ENCODE measurements around the gene MTM1.

MTM1 gene

DNA sequence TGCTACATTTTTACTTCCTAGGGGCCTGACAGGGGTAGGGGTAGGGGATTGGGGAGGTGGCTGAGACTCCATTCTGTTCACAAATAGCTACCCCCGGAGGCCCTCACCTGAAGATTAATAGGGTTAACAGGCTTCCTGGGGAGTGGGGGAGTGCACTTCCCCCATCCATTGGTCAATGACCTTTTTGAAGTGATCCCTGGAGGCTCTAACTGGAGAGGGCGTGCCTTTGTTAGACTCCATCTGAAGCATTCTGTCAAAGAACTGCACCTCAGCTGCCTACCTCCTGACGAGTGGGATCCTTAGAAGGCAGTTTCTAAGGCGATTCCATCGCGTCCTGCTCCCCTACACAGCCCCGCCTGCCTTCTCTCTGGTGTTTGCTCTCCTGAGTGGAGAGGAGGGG lies 10.0 kb upstream of the MTM1 start:
- no peak overlapping the region for H3K27ac ChIP-seq (ENCODE audit: low read length)

DNA sequence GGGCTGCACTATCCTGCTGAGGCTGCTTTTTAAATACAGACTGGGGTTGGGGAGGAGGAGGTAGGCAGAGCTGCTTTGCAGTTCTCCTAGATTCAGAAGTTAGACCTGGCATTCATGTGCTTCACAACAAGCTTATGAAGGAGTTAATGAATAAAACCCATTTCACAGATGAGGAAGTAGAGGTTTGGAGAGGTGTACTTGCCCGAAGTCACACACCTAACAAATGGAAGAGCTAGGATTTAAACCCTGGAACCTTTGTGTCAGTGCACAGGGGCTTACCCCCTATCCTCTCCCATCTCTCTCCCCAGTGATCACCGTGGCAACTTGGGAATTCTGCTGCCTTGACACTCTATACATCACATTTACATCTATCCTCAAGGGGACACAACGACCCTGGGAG lies 3.6 kb upstream of the MTM1 start:
- Histone ChIP-seq H3K4me1 (ENCODE audit: control insufficient read depth in 1 of 2, insufficient read depth in 2 of 2, low read length in 2 of 2) (peaks cover 3 to 6% of the 10 kb centered on the region in 2 donors), H3K36me3 (ENCODE audit: control insufficient read depth in 1 of 2, insufficient read depth in 2 of 2, low read length in 2 of 2) (no peaks in the 10 kb centered on the region), H3K9me3 (ENCODE audit: control insufficient read depth in 1 of 2, low read length in 2 of 2) (no peaks in the 10 kb centered on the region), H3K4me3 (ENCODE audit: low read depth in 1 of 2, low read length in 2 of 2) (no peak overlapping the region), H3K27me3 (ENCODE audit: low read depth, low read length) (no peaks in the 10 kb centered on the region), H3K27ac (ENCODE audit: low read length) (no peak overlapping the region)

More for the DNA sequence above, 10.0 kb upstream of the MTM1 start:
- no peaks in the 10 kb centered on the region for H3K36me3 ChIP-seq (ENCODE audit: control insufficient read depth in 1 of 2, insufficient read depth in 2 of 2, low read length in 2 of 2)
- no peak overlapping the region for H3K4me3 ChIP-seq (ENCODE audit: low read depth in 1 of 2, low read length in 2 of 2)
- no peaks in the 10 kb centered on the region for H3K4me1 ChIP-seq (ENCODE audit: control insufficient read depth in 1 of 2, insufficient read depth in 2 of 2, low read length in 2 of 2)
- no peaks in the 10 kb centered on the region for H3K9me3 ChIP-seq (ENCODE audit: control insufficient read depth in 1 of 2, low read length in 2 of 2)
- H3K27me3 ChIP-seq (ENCODE audit: low read depth, low read length) = no peaks in the 10 kb centered on the region

DNA sequence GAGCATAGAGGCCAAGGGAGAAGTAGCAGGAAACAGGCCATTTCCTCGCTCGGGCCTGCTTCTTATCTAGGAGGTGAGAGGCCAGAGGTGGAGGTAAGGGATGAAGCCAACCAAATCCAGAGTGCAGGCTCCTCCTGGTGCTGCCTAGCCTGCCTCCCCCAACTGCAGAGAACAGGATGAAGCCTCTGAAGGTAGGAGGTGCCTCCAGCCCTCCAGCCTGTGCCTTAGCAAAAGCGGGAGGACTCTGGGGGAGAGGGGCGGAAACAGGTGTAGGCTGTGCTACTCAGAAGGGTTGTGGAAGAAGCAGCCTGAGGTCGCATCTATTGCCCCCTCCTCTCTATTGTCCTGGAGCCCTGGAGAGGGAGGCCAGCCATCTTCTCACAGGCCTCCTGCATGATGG lies 2.9 kb upstream of the MTM1 start:
- Histone ChIP-seq H3K27me3 (ENCODE audit: low read depth, low read length) (no peaks in the 10 kb centered on the region), H3K36me3 (ENCODE audit: control insufficient read depth in 1 of 2, insufficient read depth in 2 of 2, low read length in 2 of 2) (no peaks in the 10 kb centered on the region), H3K9me3 (ENCODE audit: control insufficient read depth in 1 of 2, low read length in 2 of 2) (no peaks in the 10 kb centered on the region), H3K4me3 (ENCODE audit: low read depth in 1 of 2, low read length in 2 of 2) (no peak overlapping the region), H3K27ac (ENCODE audit: low read length) (no peak overlapping the region), H3K4me1 (ENCODE audit: control insufficient read depth in 1 of 2, insufficient read depth in 2 of 2, low read length in 2 of 2) (peaks cover 5 to 13% of the 10 kb centered on the region in 2 donors)

DNA sequence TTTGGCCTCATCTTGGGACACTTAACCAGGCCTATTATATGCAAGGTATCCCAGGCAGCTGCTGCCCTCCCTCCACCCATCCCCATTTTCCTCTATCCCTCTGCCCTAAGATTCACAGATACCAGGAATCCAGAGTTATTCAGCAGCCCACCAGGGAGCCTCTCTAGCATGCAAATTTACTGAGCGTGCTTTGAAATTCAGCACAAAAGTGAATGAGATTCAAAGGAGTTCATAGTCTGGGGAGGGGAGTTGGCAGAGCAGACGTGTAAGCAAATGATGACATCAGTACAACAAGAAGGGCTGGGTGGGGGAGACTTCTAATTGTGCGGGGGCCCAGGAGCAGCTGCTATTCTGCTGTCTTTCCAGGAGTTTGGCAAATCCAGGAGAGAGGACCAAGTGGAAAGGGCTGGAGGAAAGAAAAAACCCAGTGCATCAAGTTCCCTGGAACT lies 1.7 kb upstream of the MTM1 start:
- Histone ChIP-seq H3K27me3 (ENCODE audit: low read depth, low read length) (no peaks in the 10 kb centered on the region), H3K27ac (ENCODE audit: low read length) (no peak overlapping the region), H3K4me3 (ENCODE audit: low read depth in 1 of 2, low read length in 2 of 2) (no peak overlapping the region), H3K4me1 (ENCODE audit: control insufficient read depth in 1 of 2, insufficient read depth in 2 of 2, low read length in 2 of 2) (peaks cover 5 to 14% of the 10 kb centered on the region in 2 donors), H3K9me3 (ENCODE audit: control insufficient read depth in 1 of 2, low read length in 2 of 2) (no peaks in the 10 kb centered on the region), H3K36me3 (ENCODE audit: control insufficient read depth in 1 of 2, insufficient read depth in 2 of 2, low read length in 2 of 2) (no peaks in the 10 kb centered on the region)

DNA sequence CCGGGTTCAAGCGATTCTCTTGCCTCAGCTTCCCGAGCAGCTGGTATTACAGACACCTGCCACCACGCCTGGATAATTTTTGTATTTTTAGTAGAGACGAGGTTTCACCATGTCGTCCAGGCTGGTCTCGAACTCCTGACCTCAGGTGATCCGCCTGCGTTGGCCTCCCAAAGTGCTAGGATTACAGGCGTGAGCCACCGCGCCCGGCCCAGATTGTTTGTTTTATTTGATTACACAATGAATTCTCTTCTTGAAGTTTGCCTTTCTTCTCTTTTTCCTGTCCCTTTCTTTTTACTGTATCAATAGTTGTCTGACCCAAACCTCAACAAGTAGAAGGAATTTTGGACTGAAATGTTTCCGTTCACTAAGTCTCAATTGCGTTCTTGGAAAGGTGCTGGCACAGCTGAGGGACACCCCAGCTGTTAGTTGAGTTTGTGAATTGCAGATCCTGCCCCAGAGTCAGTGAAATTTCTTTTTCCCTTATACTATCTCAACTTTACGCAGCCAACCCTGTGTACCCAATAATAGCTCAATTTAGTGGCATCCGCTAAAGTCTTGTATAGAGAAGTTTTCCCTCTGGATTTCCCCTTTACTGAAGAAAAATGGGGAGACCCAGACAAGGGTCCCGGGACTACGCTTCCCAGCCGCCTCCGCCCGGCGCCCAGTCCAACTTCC lies 639 bp upstream of the MTM1 start:
- H3K27ac ChIP-seq (ENCODE audit: low read length) = no peak overlapping the region
- H3K4me3 ChIP-seq (ENCODE audit: low read depth in 1 of 2, low read length in 2 of 2) = peak overlapping the region in 1 of 2 donors; percentile 21
- no peaks in the 10 kb centered on the region for H3K27me3 ChIP-seq (ENCODE audit: low read depth, low read length)
- no peaks in the 10 kb centered on the region for H3K9me3 ChIP-seq (ENCODE audit: control insufficient read depth in 1 of 2, low read length in 2 of 2)
- H3K36me3 ChIP-seq (ENCODE audit: control insufficient read depth in 1 of 2, insufficient read depth in 2 of 2, low read length in 2 of 2) = no peaks in the 10 kb centered on the region
- H3K4me1 ChIP-seq (ENCODE audit: control insufficient read depth in 1 of 2, insufficient read depth in 2 of 2, low read length in 2 of 2) = peaks cover 5 to 16% of the 10 kb centered on the region in 2 donors

DNA sequence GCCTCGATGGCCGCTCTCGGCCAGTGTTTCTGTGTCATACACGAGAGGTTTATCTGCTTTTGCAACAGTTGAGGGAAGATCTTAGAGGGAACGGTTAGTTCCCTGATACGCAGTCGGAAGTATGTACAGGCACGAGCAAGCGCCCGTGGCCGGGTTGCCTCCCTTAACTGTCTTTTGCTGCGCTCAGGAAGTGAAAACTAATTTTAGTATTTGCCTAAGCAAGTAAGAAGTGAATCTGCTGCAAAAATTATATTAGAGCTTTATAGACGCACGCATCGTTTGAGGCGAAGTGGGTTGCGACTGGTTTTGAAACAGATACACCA lies 695 bp downstream of the MTM1 start:
- peaks cover 9 to 21% of the 10 kb centered on the region in 2 donors for H3K4me1 ChIP-seq (ENCODE audit: control insufficient read depth in 1 of 2, insufficient read depth in 2 of 2, low read length in 2 of 2)
- peak overlapping the region; percentile 59 to 72 for H3K4me3 ChIP-seq (ENCODE audit: low read depth in 1 of 2, low read length in 2 of 2)
- H3K36me3 ChIP-seq (ENCODE audit: control insufficient read depth in 1 of 2, insufficient read depth in 2 of 2, low read length in 2 of 2) = no peaks in the 10 kb centered on the region
- H3K27ac ChIP-seq (ENCODE audit: low read length) = peak overlapping the region; percentile 84
- H3K9me3 ChIP-seq (ENCODE audit: control insufficient read depth in 1 of 2, low read length in 2 of 2) = no peaks in the 10 kb centered on the region
- no peaks in the 10 kb centered on the region for H3K27me3 ChIP-seq (ENCODE audit: low read depth, low read length)

DNA sequence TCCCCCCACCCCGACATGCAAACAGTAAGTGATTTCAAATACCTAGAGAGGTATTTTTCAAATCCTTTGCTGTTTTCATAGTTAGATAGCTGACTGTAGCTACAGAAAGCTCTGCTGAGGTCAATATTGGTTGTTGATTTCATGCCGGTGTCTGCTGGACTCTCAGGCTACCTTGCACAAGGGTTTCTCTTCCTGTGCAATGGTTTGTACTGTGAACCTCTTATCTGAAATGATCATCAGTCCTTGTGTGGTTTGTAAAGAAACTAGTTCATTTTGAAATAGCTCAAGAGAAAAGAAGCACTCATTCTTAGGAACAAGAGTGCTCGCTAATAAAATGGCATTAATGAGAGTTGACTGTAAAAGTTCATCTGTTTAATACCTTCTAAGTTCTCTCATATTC lies 2.1 kb downstream of the MTM1 start:
- Histone ChIP-seq H3K9me3 (ENCODE audit: control insufficient read depth in 1 of 2, low read length in 2 of 2) (no peaks in the 10 kb centered on the region), H3K4me3 (ENCODE audit: low read depth in 1 of 2, low read length in 2 of 2) (peak overlapping the region in 1 of 2 donors; percentile 59), H3K27me3 (ENCODE audit: low read depth, low read length) (no peaks in the 10 kb centered on the region), H3K27ac (ENCODE audit: low read length) (no peak overlapping the region), H3K4me1 (ENCODE audit: control insufficient read depth in 1 of 2, insufficient read depth in 2 of 2, low read length in 2 of 2) (peaks cover 9 to 24% of the 10 kb centered on the region in 2 donors), H3K36me3 (ENCODE audit: control insufficient read depth in 1 of 2, insufficient read depth in 2 of 2, low read length in 2 of 2) (no peaks in the 10 kb centered on the region)

DNA sequence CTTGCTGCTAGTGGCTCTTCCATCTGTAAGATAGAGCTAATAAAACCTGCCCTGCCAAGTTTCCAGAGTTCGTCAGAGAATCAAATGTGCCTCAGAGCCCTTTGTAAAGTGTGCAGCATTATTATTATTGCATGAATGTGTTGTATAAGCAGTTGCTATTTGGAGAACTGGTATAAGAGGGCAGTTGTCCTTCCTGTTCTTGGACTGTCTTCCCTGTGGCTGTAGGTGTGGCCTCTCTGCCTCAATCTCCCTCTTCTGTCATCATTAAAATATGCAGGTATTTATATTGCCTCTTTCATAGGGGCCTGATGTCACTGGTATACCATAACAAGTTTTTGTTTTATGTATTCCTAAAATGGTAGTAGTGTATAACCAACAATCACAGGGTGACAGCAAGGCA lies 3.8 kb downstream of the MTM1 start:
- no peak overlapping the region for H3K4me3 ChIP-seq (ENCODE audit: low read depth in 1 of 2, low read length in 2 of 2)
- no peaks in the 10 kb centered on the region for H3K36me3 ChIP-seq (ENCODE audit: control insufficient read depth in 1 of 2, insufficient read depth in 2 of 2, low read length in 2 of 2)
- H3K9me3 ChIP-seq (ENCODE audit: control insufficient read depth in 1 of 2, low read length in 2 of 2) = no peaks in the 10 kb centered on the region
- H3K4me1 ChIP-seq (ENCODE audit: control insufficient read depth in 1 of 2, insufficient read depth in 2 of 2, low read length in 2 of 2) = peaks cover 9 to 30% of the 10 kb centered on the region in 2 donors
- H3K27me3 ChIP-seq (ENCODE audit: low read depth, low read length) = no peaks in the 10 kb centered on the region
- peak overlapping the region; percentile 46 for H3K27ac ChIP-seq (ENCODE audit: low read length)

DNA sequence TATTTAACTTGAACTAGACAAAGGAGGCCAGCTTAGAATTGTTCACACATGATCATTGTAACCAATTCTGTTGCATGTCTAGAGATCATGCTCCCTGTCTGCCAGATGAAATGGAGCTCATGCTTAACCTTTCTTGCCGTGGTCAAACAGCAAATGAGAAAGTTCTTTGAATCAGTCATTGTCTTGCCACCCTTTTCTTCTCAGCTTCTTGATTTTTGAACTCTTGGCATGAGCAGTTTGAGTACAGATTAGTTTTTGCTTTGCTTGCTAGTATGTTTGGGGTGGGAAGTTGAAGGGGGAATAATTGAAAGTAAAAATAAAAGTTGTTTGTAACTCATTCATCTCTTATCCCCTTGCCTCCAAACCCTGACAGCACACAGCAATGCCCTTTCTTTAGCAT lies 4.7 kb downstream of the MTM1 start:
- H3K4me3 ChIP-seq (ENCODE audit: low read depth in 1 of 2, low read length in 2 of 2) = no peak overlapping the region
- H3K4me1 ChIP-seq (ENCODE audit: control insufficient read depth in 1 of 2, insufficient read depth in 2 of 2, low read length in 2 of 2) = peaks cover 9 to 30% of the 10 kb centered on the region in 2 donors
- H3K27me3 ChIP-seq (ENCODE audit: low read depth, low read length) = no peaks in the 10 kb centered on the region
- no peaks in the 10 kb centered on the region for H3K9me3 ChIP-seq (ENCODE audit: control insufficient read depth in 1 of 2, low read length in 2 of 2)
- no peaks in the 10 kb centered on the region for H3K36me3 ChIP-seq (ENCODE audit: control insufficient read depth in 1 of 2, insufficient read depth in 2 of 2, low read length in 2 of 2)
- no peak overlapping the region for H3K27ac ChIP-seq (ENCODE audit: low read length)

DNA sequence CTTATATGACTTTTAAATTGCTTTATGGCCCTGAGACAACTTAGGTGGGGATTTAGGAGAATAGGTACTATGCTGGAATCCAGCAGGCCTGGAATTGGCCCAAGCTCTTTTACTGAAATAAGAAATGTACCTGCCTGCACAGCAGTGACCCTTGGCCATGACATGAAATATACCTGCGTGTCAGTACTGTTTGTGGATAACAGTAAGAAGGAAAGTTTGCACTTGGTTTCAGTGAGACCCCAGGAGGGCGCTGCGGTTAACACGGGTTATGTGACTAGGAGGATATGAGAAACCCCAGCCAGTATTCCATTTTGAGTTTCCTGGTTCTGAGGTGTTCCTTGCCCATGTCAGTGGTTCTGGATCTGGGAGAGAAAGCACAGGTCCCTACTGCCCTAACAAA lies 5.3 kb downstream of the MTM1 start:
- Histone ChIP-seq H3K36me3 (ENCODE audit: control insufficient read depth in 1 of 2, insufficient read depth in 2 of 2, low read length in 2 of 2) (no peaks in the 10 kb centered on the region), H3K27me3 (ENCODE audit: low read depth, low read length) (no peaks in the 10 kb centered on the region), H3K4me1 (ENCODE audit: control insufficient read depth in 1 of 2, insufficient read depth in 2 of 2, low read length in 2 of 2) (peaks cover 9 to 30% of the 10 kb centered on the region in 2 donors), H3K9me3 (ENCODE audit: control insufficient read depth in 1 of 2, low read length in 2 of 2) (no peaks in the 10 kb centered on the region), H3K4me3 (ENCODE audit: low read depth in 1 of 2, low read length in 2 of 2) (no peak overlapping the region), H3K27ac (ENCODE audit: low read length) (no peak overlapping the region)

DNA sequence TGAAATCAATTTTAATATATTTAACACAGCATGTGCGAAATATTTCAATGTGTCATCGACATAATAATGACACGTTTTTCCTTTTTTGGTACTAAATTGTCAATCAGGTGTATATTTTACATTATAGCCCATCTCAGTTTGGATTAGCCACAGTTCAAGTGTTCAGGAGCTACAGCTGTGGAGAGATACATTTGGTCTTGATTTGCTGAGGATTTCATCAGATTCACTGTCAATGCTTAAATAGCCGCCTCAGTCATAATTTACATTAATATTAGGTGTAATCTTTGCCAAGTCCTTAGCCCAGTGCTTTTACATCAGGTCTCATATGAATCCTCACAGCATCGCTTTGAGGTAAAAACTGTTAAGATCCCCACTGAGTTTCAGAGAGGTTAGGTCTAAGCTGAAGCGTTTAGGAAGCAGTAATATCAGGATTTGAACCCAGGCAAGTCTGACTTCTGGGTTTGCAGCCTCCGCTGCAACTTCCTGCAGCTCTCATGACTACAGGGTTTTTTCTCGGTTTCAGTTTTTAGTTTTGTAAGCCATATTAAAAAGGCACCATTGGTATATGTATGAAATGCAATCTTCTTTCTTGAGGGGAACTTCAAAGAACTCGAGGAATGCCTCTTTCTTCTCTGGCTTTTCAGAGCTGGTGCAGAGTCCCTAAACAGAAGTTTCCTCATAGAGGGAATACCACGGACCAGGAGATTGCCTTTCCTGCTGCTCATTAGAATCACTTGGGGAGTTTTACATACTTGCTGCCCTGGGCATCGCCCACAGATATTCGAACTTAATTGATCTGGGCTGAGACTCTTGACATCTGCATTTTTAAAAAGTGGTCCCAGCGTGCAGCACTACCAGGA lies 6.4 kb downstream of the MTM1 start:
- peaks cover 7 to 24% of the 10 kb centered on the region in 2 donors for H3K4me1 ChIP-seq (ENCODE audit: control insufficient read depth in 1 of 2, insufficient read depth in 2 of 2, low read length in 2 of 2)
- no peaks in the 10 kb centered on the region for H3K27me3 ChIP-seq (ENCODE audit: low read depth, low read length)
- no peak overlapping the region for H3K4me3 ChIP-seq (ENCODE audit: low read depth in 1 of 2, low read length in 2 of 2)
- no peaks in the 10 kb centered on the region for H3K9me3 ChIP-seq (ENCODE audit: control insufficient read depth in 1 of 2, low read length in 2 of 2)
- H3K27ac ChIP-seq (ENCODE audit: low read length) = no peak overlapping the region
- no peaks in the 10 kb centered on the region for H3K36me3 ChIP-seq (ENCODE audit: control insufficient read depth in 1 of 2, insufficient read depth in 2 of 2, low read length in 2 of 2)
